ENCODE data around the gene N4BP2. TPM values are rescaled to one million over a fixed set of nuclear protein-coding genes. Genes with fewer than 3 reads are reported as not detected.

N4BP2 gene
- total and polyA plus RNA-seq, 3 experiments from 2014 or later: 10.3 to 21.1 (median 18.0) TPM

GRCh38 chr4:40199179-40199670 is 142.6 kb downstream of the N4BP2 start:
- Mint-ChIP-seq H3K4me1 (peaks cover 47 to 69% (median 56%) of the 10 kb centered on the region in 3 donors), H3K9me3 (no peaks in the 10 kb centered on the region), H3K27me3 (no peaks in the 10 kb centered on the region), H3K36me3 (peaks cover 12 to 67% (median 16%) of the 10 kb centered on the region in 3 donors), H3K4me3 (peak overlapping the region; percentile 93 to 100 (median 97)), H3K27ac (peak overlapping the region; percentile 94 to 100 (median 99))
- Histone ChIP-seq H3K9me3 (ENCODE audit: low read length) (no peaks in the 10 kb centered on the region), H3K4me3 (ENCODE audit: low read length) (peak overlapping the region; percentile 93), H3K36me3 (ENCODE audit: insufficient read depth, low read length) (peaks cover 19% of the 10 kb centered on the region), H3K27ac (ENCODE audit: low read depth, low read length) (peak overlapping the region; percentile 96), H3K27me3 (ENCODE audit: insufficient read depth, low read length, poor library complexity, severe bottlenecking) (no peaks in the 10 kb centered on the region), H3K4me1 (ENCODE audit: insufficient read depth, low read length) (peaks cover 34% of the 10 kb centered on the region)
- ChIA-PET POLR2A (interaction anchor here (0.6 to 3.9 kb wide), 13 partner anchors 13 to 1383 kb away, joined by 3 to 39 read pairs (median 7); no protein-coding TSS in a partner anchor), CTCF (interaction anchor here (1.0 to 7.7 kb wide), 13 partner anchors 9 to 143 kb away, joined by 3 to 112 read pairs (median 7); partner anchors contain the start of gene N4BP2)
- DNase-seq: peak in 1 of 5 donors; percentile 65

DNA sequence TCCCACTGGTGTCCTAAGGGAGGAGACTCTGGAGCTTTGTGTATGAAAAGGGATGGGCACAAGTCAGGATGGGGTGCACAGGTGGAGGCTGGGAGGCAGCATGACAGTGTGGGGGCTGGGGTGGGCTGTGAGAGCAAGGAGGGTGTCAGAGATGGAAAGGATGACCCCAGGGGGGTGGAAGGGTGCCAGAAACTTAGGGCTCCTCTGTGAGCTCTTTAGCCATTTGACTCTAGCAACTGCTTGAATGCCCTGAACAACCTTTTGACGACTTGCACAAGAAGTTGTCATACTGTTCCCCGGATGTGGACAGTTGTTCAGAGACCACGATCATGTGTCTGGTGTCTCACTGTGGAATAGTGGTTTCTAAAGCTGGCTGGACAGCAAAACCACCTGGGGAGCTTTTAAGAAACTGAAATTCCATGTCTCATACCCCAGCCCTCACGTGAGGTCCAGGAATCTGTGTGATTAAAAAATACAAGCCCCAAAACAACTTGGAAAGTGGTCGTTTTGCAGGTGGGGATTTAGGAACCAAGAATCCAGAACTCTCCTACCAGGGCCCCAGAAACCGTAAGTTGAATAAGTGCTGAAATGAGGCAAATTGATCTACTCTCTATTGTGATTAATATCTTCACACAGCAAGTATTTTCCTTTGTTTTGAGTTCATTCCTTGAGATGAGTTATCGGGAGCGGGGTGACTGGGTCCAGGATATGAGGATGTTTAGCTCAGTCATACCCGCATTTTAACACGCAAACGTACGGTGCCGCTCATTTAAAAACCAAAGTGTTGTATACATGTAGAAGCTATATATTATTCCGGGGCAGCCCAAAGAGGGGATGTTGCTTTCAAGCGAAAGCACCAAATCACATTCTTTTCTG is 143.6 kb downstream of the N4BP2 start:
- POLR2A ChIA-PET: interaction anchor here (0.6 to 3.9 kb wide), 21 partner anchors 8 to 1384 kb away, joined by 3 to 39 read pairs (median 4); no protein-coding TSS in a partner anchor
- DNase-seq: peak; percentile 38 to 81 (median 63)
- Histone ChIP-seq H3K9me3 (ENCODE audit: low read length) (no peaks in the 10 kb centered on the region), H3K36me3 (ENCODE audit: insufficient read depth, low read length) (peaks cover 19% of the 10 kb centered on the region), H3K4me1 (ENCODE audit: insufficient read depth, low read length) (peaks cover 38% of the 10 kb centered on the region), H3K27me3 (ENCODE audit: insufficient read depth, low read length, poor library complexity, severe bottlenecking) (no peaks in the 10 kb centered on the region), H3K4me3 (ENCODE audit: low read length) (peak overlapping the region; percentile 93), H3K27ac (ENCODE audit: low read depth, low read length) (peak overlapping the region; percentile 96)
- Mint-ChIP-seq H3K4me1 (peaks cover 47 to 70% (median 58%) of the 10 kb centered on the region in 3 donors), H3K27ac (peak overlapping the region; percentile 94 to 100 (median 99)), H3K36me3 (peaks cover 12 to 76% (median 16%) of the 10 kb centered on the region in 3 donors), H3K9me3 (no peaks in the 10 kb centered on the region), H3K4me3 (peak overlapping the region; percentile 93 to 100 (median 97)), H3K27me3 (peaks cover 0 to 1% of the 10 kb centered on the region in 2 donors)
- CTCF ChIA-PET: interaction anchor here (0.9 to 7.7 kb wide), 18 partner anchors 8 to 144 kb away, joined by 3 to 112 read pairs (median 6); partner anchors contain the start of gene N4BP2

DNA sequence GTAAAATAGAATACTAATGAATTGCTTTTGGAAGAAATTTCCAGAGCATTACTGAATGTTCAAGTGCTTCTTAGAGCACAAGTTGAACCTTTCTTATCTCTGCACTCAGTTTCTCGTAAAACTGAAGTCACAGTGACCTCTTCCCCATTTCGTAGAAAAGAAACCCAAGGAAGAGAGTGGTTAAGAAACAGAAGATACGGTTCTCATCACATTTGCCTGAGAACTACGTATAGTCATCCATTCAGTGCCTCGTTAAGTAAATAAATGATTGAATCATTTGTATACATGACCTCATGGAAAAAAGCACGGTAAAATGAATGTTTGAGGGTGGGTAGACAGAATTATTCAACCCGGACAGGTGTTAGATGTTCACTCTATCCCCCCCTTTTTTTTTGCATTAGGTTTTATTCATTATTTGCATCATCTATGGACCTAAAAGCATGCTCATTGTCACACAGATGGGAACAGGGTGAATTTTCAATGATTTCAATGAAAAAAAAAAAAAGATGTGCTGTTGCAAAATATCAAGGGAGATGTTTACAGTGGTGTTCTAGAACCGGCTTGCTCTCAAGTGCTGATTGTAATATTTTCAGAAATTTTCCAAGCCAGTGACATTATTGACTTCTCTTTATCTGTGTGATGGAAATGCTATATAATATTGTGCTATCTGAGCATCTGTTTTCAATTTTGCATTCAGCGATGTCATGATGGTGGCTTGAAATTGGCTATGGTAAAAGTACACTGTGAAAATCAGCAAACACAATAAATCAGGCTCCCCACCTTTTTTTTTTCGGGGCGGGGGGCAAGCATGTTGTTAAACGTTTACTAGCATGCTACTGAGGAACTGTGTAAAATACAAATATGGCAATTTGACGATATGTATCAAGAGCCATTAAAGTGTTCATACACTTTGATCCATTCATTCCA is 144.5 kb downstream of the N4BP2 start:
- Histone ChIP-seq H3K9me3 (ENCODE audit: low read length) (no peaks in the 10 kb centered on the region), H3K4me1 (ENCODE audit: insufficient read depth, low read length) (peaks cover 37% of the 10 kb centered on the region), H3K27me3 (ENCODE audit: insufficient read depth, low read length, poor library complexity, severe bottlenecking) (no peaks in the 10 kb centered on the region), H3K4me3 (ENCODE audit: low read length) (peak overlapping the region; percentile 93), H3K36me3 (ENCODE audit: insufficient read depth, low read length) (peaks cover 22% of the 10 kb centered on the region), H3K27ac (ENCODE audit: low read depth, low read length) (peak overlapping the region; percentile 96)
- Mint-ChIP-seq H3K4me1 (peaks cover 47 to 70% (median 58%) of the 10 kb centered on the region in 3 donors), H3K27ac (peak overlapping the region; percentile 59 to 100 (median 98)), H3K9me3 (no peaks in the 10 kb centered on the region), H3K27me3 (peaks cover 0 to 1% of the 10 kb centered on the region in 2 donors), H3K4me3 (peak overlapping the region; percentile 93 to 100 (median 97)), H3K36me3 (peaks cover 15 to 85% (median 16%) of the 10 kb centered on the region in 3 donors)
- ChIA-PET CTCF (interaction anchor here (1.1 to 13.9 kb wide), 16 partner anchors 8 to 145 kb away, joined by 3 to 194 read pairs (median 7); partner anchors contain the start of gene N4BP2), POLR2A (interaction anchor here (0.9 to 3.9 kb wide), 9 partner anchors 11 to 140 kb away, joined by 3 to 39 read pairs (median 7); no protein-coding TSS in a partner anchor)
- DNase-seq: no peak

GRCh38 chr4:40201898-40202297 is 145.2 kb downstream of the N4BP2 start:
- Histone ChIP-seq H3K4me3 (ENCODE audit: low read length) (peak overlapping the region; percentile 93), H3K9me3 (ENCODE audit: low read length) (no peaks in the 10 kb centered on the region), H3K27me3 (ENCODE audit: insufficient read depth, low read length, poor library complexity, severe bottlenecking) (no peaks in the 10 kb centered on the region), H3K36me3 (ENCODE audit: insufficient read depth, low read length) (peaks cover 23% of the 10 kb centered on the region), H3K4me1 (ENCODE audit: insufficient read depth, low read length) (peaks cover 36% of the 10 kb centered on the region), H3K27ac (ENCODE audit: low read depth, low read length) (peak overlapping the region; percentile 96)
- Mint-ChIP-seq H3K36me3 (peaks cover 15 to 86% (median 16%) of the 10 kb centered on the region in 3 donors), H3K4me3 (peak overlapping the region; percentile 93 to 100 (median 97)), H3K27ac (peak overlapping the region; percentile 59 to 100 (median 98)), H3K4me1 (peaks cover 48 to 72% (median 61%) of the 10 kb centered on the region in 3 donors), H3K9me3 (no peaks in the 10 kb centered on the region), H3K27me3 (peaks cover 0 to 1% of the 10 kb centered on the region in 2 donors)
- ChIA-PET CTCF (interaction anchor here (1.2 to 13.9 kb wide), 5 partner anchors 10 to 108 kb away, joined by 3 to 194 read pairs (median 7); no protein-coding TSS in a partner anchor), POLR2A (interaction anchor here (0.7 to 1.6 kb wide), 2 partner anchors 12 to 43 kb away, joined by 5 to 6 read pairs; no protein-coding TSS in a partner anchor)
- no peak for DNase-seq

- DNase-seq: no peak
- CTCF ChIA-PET: interaction anchor here (0.7 to 13.9 kb wide), 7 partner anchors 9 to 107 kb away, joined by 3 to 194 read pairs (median 7); no protein-coding TSS in a partner anchor
- Histone ChIP-seq H3K27me3 (ENCODE audit: insufficient read depth, low read length, poor library complexity, severe bottlenecking) (no peaks in the 10 kb centered on the region), H3K9me3 (ENCODE audit: low read length) (no peaks in the 10 kb centered on the region), H3K4me3 (ENCODE audit: low read length) (peak overlapping the region; percentile 93), H3K4me1 (ENCODE audit: insufficient read depth, low read length) (peaks cover 42% of the 10 kb centered on the region), H3K36me3 (ENCODE audit: insufficient read depth, low read length) (peaks cover 23% of the 10 kb centered on the region), H3K27ac (ENCODE audit: low read depth, low read length) (peak overlapping the region; percentile 38)
- H3K27me3 Mint-ChIP-seq: peaks cover 0 to 1% of the 10 kb centered on the region in 2 donors
- peaks cover 53 to 76% (median 65%) of the 10 kb centered on the region in 3 donors for H3K4me1 Mint-ChIP-seq
- POLR2A ChIA-PET: interaction anchor here (0.7 to 1.6 kb wide), 2 partner anchors 11 to 43 kb away, joined by 5 to 6 read pairs; no protein-coding TSS in a partner anchor
- no peaks in the 10 kb centered on the region for H3K9me3 Mint-ChIP-seq
- H3K36me3 Mint-ChIP-seq: peaks cover 16 to 86% (median 18%) of the 10 kb centered on the region in 3 donors
- peak overlapping the region; percentile 43 to 100 (median 95) for H3K27ac Mint-ChIP-seq
- peak overlapping the region; percentile 90 to 100 (median 97) for H3K4me3 Mint-ChIP-seq
Observed at GRCh38 chr4:40202474-40202873, 145.8 kb downstream of the N4BP2 start.

DNA sequence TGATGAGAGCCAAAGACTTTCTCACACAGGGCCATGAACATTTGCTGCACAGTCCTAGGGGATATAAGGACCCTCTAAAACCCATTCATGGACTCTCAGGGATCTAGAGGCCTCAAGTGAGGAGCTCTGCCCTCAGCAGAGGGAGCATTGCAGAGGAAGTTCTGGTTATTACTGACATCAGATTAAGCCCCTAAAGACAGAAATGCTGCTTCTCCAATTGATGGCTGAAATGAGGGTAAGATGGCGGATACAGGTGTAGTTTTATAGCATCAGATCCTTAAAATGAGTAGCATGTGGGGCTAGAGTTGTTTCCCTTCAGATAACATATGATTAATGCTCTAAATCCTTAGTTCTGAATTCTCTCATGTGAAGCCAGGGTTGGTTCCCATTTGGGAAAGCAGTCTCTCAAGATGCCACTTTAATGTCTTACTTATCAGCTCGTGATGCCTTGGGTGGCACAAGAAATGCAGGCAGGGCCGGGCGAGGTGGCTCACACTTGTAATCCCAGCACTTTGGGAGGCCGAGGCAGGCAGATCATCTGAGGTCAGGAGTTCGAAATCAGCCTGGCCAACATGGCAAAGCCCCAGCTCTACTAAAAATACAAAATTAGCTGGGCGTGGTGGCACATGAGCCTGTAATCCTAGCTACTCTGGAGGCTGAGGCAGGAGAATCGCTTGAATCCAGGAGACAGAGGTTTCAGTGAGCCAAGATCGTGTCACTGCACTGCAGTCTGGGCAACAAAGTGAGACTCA is 148.0 kb downstream of the N4BP2 start:
- H3K27ac Mint-ChIP-seq: peak overlapping the region; percentile 84 to 100 (median 94)
- peaks cover 0 to 2% of the 10 kb centered on the region in 2 donors for H3K27me3 Mint-ChIP-seq
- Histone ChIP-seq H3K36me3 (ENCODE audit: insufficient read depth, low read length) (peaks cover 14% of the 10 kb centered on the region), H3K4me3 (ENCODE audit: low read length) (peak overlapping the region; percentile 49), H3K27me3 (ENCODE audit: insufficient read depth, low read length, poor library complexity, severe bottlenecking) (no peaks in the 10 kb centered on the region), H3K4me1 (ENCODE audit: insufficient read depth, low read length) (peaks cover 57% of the 10 kb centered on the region), H3K27ac (ENCODE audit: low read depth, low read length) (peak overlapping the region; percentile 72), H3K9me3 (ENCODE audit: low read length) (no peaks in the 10 kb centered on the region)
- ChIA-PET CTCF (interaction anchor here (0.6 to 13.9 kb wide), 13 partner anchors 9 to 112 kb away, joined by 3 to 194 read pairs (median 4); no protein-coding TSS in a partner anchor), POLR2A (interaction anchor here (0.7 to 2.9 kb wide), 15 partner anchors 9 to 104 kb away, joined by 3 to 16 read pairs (median 7); partner anchors contain the start of gene RHOH)
- H3K4me3 Mint-ChIP-seq: peak overlapping the region; percentile 90 to 100 (median 97)
- no peak for DNase-seq
- no peaks in the 10 kb centered on the region for H3K9me3 Mint-ChIP-seq
- peaks cover 0 to 80% (median 17%) of the 10 kb centered on the region in 3 donors for H3K36me3 Mint-ChIP-seq
- H3K4me1 Mint-ChIP-seq: peaks cover 68 to 95% (median 78%) of the 10 kb centered on the region in 3 donors

Data from CD8-positive, alpha-beta memory T cell (primary cell).